ENCODE results near the gene ARHGAP33.

Gene ARHGAP33

DNA sequence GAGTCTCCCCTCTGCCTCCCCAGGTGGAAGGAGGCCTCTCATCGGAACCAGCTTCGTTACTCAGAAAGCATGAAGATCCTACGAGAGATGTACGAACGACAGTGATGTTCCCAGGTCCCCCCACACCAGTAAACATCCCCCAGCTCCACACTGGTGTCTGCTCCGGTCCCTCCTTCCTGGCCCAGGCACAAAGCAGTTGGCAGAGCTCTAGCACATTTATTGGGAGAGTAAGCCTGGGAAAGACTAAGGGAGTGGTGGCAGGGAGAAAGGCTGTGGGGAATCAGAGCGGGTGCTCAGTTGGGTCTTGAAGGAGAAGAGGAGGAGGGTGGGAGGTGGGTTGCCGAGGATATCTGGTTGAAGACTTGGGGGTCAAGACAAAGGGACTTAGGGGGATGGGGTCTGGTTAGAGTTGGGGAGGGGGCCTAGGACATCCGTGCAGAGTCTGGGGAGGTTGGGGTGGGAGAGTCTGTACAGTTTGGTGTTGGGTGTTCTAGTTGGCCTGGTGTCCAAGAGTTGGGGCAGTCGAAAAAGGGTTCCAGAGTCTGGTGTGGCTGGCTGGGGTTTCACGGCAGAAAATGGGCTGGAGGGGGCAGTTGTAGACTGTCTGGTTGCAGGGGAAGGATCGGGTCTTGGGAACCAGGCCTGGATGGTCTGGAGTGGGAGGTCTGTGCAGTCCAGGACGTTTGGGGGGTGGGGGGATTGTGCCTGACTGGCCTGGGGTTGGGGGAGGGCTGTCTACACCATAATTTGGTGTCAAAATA lies 20.8 kb upstream of the ARHGAP33 start:
- no peak for DNase-seq (ENCODE audit: low read depth)
- TF ChIP-seq, protein P1, sequence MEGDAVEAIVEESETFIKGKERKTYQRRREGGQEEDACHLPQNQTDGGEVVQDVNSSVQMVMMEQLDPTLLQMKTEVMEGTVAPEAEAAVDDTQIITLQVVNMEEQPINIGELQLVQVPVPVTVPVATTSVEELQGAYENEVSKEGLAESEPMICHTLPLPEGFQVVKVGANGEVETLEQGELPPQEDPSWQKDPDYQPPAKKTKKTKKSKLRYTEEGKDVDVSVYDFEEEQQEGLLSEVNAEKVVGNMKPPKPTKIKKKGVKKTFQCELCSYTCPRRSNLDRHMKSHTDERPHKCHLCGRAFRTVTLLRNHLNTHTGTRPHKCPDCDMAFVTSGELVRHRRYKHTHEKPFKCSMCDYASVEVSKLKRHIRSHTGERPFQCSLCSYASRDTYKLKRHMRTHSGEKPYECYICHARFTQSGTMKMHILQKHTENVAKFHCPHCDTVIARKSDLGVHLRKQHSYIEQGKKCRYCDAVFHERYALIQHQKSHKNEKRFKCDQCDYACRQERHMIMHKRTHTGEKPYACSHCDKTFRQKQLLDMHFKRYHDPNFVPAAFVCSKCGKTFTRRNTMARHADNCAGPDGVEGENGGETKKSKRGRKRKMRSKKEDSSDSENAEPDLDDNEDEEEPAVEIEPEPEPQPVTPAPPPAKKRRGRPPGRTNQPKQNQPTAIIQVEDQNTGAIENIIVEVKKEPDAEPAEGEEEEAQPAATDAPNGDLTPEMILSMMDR (conservative IDR thresholded peaks at IDR 0.05; ENCODE audit: low read depth, low read length), result no peak
- H3K4me3 ChIP-seq (ENCODE audit: low read length), result no peak overlapping the region

DNA sequence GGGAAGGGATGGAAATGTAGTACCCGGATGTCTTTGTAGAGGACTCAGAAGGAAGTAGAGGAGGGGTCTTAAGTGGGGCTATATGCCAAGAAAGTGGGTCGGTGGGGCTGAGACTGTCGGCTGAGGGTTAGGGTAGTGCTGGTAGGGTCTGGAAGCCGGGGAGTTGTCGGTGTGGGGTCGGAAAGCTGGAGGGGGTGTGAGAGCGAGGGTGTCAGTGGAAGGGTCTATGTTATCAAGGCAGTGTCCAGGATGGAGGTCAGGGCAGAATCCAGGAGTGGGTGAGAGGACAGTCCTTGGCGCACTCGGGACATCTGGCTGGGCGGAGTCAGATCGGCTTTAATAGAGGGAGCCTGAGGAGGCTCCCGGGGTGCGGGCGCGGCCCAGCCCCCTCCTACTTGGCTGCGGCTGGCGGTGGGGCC lies 20.2 kb upstream of the ARHGAP33 start:
- TF ChIP-seq, protein P1 (conservative IDR thresholded peaks at IDR 0.05; ENCODE audit: low read depth, low read length), result no peak
- no peak for DNase-seq (ENCODE audit: low read depth)
- no peak overlapping the region for H3K4me3 ChIP-seq (ENCODE audit: low read length)

DNA sequence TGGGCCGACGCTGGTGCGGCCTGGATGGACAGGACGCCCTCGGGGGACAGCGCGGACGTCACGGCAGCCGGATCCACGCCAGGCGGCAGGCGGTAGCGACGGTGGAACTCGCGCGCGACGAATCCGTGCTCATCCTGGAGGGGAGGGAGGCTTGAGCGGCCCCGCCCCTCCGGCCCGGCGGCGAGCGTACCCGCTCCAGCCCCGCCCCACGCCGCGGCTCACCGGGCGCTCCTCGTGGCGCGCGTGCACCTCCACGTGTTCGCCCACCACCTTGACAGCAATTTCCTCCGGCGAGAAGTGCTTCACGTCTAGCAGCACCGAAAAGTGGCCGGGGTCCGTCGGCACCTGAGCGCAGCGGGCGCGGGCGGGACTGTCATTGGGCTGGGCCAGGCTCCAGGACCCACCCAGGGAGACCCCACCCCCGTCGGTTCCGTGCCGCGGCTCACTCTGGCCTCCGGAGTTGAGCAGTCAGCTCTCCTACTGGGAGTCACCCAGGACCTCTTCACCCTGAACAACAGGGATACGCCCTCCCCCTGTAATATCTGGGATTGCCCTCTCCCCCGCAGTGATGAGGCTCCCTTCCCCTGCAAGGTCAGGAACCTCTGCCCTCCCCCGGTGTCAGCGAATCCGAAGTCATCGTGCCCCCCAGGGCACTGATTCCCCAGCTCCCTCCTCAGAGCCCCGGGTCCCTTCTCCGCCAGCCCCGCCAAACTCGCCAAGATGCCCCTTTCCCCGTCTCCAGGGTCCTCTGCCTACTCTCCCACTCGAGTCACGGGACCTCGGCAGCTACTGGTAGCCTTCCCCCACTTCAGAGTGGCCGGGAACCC lies 19.6 kb upstream of the ARHGAP33 start:
- TF ChIP-seq, protein P1 (conservative IDR thresholded peaks at IDR 0.05; ENCODE audit: low read depth, low read length), result no peak
- DNase-seq (ENCODE audit: low read depth), result no peak
- peak overlapping the region; percentile 83 for H3K4me3 ChIP-seq (ENCODE audit: low read length)

DNA sequence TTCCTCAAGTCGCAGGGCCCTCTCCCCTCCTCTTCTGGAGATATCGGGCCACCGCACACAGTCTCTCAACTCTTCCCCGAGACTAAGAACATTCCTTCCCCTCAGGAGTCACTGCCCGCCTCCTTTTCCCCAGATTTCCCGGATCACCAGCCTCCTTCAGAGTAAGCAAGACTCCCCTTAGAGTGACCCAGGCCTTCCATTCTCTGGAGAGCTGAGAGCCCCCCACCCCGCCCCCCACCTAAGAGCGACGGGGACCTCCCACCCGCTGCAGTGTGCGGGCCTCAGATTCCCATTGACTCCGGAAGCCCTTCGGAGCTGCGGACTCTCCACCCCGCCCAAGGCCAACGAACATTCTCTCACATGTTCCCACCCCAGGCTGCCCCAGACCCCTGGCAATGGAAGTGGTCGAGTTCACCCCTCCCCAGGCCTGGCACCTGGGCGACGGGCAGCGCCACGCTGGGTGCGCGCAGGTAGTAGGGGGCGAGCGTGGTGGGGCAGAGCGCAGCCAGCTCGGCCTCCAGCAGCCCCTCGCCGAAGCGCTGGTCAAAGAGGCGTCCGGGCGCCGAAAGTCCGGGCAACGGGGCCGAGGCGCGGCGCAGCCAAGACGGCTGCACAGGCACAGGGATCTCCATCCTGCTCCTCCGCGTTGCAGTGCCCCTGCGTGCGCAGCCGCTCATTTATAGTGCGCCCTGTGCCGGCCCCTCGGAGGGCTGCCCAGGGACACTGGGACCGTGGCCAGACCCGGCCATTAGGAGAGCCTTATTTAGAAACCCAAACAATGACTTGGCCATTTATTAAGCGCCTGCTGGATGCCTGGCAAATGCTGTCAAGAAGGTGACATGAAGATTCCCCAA lies 18.8 kb upstream of the ARHGAP33 start, which contains the start of gene HSPB6:
TSS of gene HSPB6 (minus strand) at position 653 of the 854 bp plus-strand sequence. CDS start at position 632, 21 bp downstream.
- DNase-seq (ENCODE audit: low read depth), result no peak
- TF ChIP-seq, protein P1 (conservative IDR thresholded peaks at IDR 0.05; ENCODE audit: low read depth, low read length), result no peak
- peak within 1 kb of the TSS; percentile 83 for H3K4me3 ChIP-seq (ENCODE audit: low read length)

DNA sequence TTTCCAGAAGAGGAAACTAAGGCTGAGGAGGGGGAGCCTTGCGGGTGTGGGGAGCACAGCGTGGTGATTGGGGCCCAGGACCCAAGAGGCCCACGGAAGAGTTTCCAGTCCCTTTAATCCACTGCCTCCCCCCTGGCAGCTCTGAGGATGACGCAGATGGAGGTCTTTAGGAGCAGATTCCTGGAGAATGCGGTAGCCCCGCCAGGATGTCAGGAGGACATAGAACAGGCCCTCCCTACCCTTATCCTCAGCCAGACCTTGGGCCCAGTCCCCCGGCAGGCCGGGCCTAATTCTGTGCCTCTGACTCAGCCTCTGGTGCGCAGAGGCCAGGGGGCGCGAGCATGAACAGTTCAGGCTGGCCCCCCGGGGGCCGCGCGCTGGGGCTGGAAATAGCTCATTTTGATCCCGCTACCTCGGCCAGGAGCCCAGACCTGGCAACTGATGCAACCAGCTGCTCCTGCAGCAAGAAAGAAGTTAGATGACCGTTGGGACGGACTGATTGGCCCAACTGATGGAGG lies 18.1 kb upstream of the ARHGAP33 start:
- TF ChIP-seq, protein P1 (conservative IDR thresholded peaks at IDR 0.05; ENCODE audit: low read depth, low read length), result peak; percentile 12
- peak; percentile 78 for DNase-seq (ENCODE audit: low read depth)
- H3K4me3 ChIP-seq (ENCODE audit: low read length), result peak overlapping the region; percentile 83

DNA sequence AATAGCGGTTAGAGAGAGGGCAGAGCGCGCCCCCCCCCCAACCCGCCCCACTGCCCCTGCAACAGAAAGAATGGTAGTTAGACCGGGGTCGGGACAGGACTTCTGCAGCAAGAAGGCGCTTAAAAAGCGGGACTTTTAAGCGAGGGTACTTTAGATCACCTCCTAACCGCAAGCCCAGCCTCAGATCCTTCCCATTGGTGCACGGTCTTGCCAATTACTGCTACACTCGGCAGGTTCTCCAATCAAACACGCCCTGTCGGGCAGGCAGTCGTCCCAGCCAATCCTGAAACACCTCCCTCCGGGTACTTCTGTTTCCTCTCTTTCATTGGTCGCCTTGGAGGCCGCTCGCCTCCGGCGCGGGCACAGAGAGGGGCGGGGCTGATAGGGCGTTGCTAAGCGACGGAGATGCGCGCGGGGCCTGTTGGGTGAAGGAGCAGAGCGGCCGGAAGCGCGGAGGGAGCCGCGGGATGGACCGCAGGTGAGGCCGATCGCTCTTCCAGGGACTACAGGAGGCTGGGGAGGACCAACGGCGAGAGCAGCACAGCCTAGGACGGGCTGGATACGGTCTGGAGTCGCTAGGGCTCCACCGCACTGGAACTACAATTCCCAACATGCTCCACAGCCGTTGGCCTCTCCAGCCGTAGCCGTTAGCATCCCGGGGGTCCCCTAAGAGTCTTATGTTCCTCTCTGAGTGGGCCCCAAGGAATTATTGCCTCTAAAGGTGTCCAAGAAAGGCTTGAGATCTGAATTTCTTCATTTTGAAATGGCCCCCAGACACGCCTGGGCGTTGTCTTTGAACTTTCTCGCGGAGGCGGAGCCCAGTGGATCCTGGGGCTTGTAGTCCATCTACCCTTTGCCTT lies 17.4 kb upstream of the ARHGAP33 start, which contains the start of gene PROSER3:
TSS of gene PROSER3 (plus strand) at position 428 of the 860 bp plus-strand sequence. CDS start at position 468, 40 bp downstream.
- peak; percentile 99 for DNase-seq (ENCODE audit: low read depth)
- TF ChIP-seq, protein P1 (conservative IDR thresholded peaks at IDR 0.05; ENCODE audit: low read depth, low read length), result no peak
- peak within 1 kb of the TSS; percentile 83 for H3K4me3 ChIP-seq (ENCODE audit: low read length)

All from retinal pigment epithelial cell (primary cell).